H1 (cell line): ENCODE results near the gene FOXN1. TPM values are rescaled to one million over a fixed set of nuclear protein-coding genes. Genes with fewer than 3 reads are reported as not detected.
"Not testable (repeated sequence)": the region's sequence is repeated elsewhere in the genome, so short reads cannot be mapped to it uniquely, and the experiment has no call there.

Experiments
- CTCF ChIA-PET: fragments of 300-600 bp; sonication (Branson Sonifier 250); formaldehyde crosslinking; loops from one replicate; lab custom pipeline; 2021; ENCODE audit not compliant: partially characterized antibody; lab: Charles Lee
- POLR2A ChIA-PET: fragments of 300-600 bp; sonication (Branson Sonifier 250); formaldehyde crosslinking; loops from one replicate; lab custom pipeline; 2021; ENCODE audit warnings: inconsistent platforms; ENCODE audit not compliant: partially characterized antibody; lab: Charles Lee
- DNase-seq, 2 experiments: peaks; one replicate each; pipeline versions ENCODE4 v3.0.0 to v3.0.0-alpha.2; 2010 to 2022; ENCODE audit warnings: low spot score in 2 of 2, low read depth in 1 of 2, mixed read lengths in 1 of 2
- FAIRE-seq: peaks from 2 replicates; lab custom pipeline; 2011; peaks lifted over from hg19 to GRCh38; lab: Jason Lieb, UNC
- H2AFZ ChIP-seq: 2 replicates; pipeline ENCODE4 v1.8.1; 2012; ENCODE audit warnings: low read length, inconsistent platforms
- H2AK5ac ChIP-seq: 2 replicates; pipeline ENCODE4 v1.6.1; 2013; ENCODE audit warnings: low read depth, low read length
- H2BK120ac ChIP-seq: replicated peaks from 2 replicates; pipeline ENCODE3; 2013; ENCODE audit warnings: low read depth, low read length, inconsistent platforms
- H2BK12ac ChIP-seq: 2 replicates; pipeline ENCODE4 v1.6.1; 2013; ENCODE audit warnings: low read depth, low read length
- H2BK15ac ChIP-seq: 2 replicates; pipeline ENCODE4 v1.6.1; 2013; ENCODE audit warnings: low read length
- H2BK20ac ChIP-seq: 2 replicates; pipeline ENCODE4 v1.6.1; 2013; ENCODE audit warnings: low read length
- H2BK5ac ChIP-seq: 2 replicates; pipeline ENCODE4 v1.6.1; 2013; ENCODE audit warnings: low read depth, low read length
- H3K14ac ChIP-seq: 2 replicates; pipeline ENCODE4 v1.6.1; 2013; ENCODE audit warnings: inconsistent platforms; ENCODE audit not compliant: insufficient read length
- H3K18ac ChIP-seq: 2 replicates; pipeline ENCODE4 v1.6.1; 2013; ENCODE audit warnings: low read length; ENCODE audit errors: extremely low read depth
- H3K23ac ChIP-seq: 2 replicates; pipeline ENCODE4 v1.6.1; 2013; ENCODE audit warnings: inconsistent platforms; ENCODE audit not compliant: insufficient read length
- H3K23me2 ChIP-seq: 2 replicates; pipeline ENCODE4 v1.6.1; 2013; ENCODE audit warnings: low read depth, low read length
- H3K27ac ChIP-seq: 2 replicates; pipeline ENCODE4 v1.6.1; 2011; ENCODE audit warnings: low read depth, low read length, inconsistent platforms
- H3K27me3 ChIP-seq, 4 experiments: replicated peaks in 1 of 4; 1 replicate in 1 of 4; 2 replicates in 3 of 4; pipeline versions ENCODE4 v1.6.1 to v1.8.1; 2011 to 2013; ENCODE audit warnings: low read length in 3 of 4, mild to moderate bottlenecking in 3 of 4, inconsistent platforms in 2 of 4, mixed read lengths in 2 of 4, moderate library complexity in 1 of 4; ENCODE audit not compliant: control insufficient read depth in 3 of 4, insufficient read depth in 3 of 4; ENCODE audit errors: extremely low read depth in 1 of 4
- H3K36me3 ChIP-seq, 4 experiments: 2 replicates each; pipeline versions ENCODE4 v1.6.1 to v1.8.1; 2011 to 2013; ENCODE audit warnings: mild to moderate bottlenecking in 4 of 4, low read length in 3 of 4, moderate library complexity in 2 of 4, control low read depth in 1 of 4, inconsistent platforms in 1 of 4; ENCODE audit not compliant: insufficient read depth in 4 of 4, control insufficient read depth in 2 of 4
- H3K4ac ChIP-seq: replicated peaks from 2 replicates; pipeline ENCODE3; 2013; ENCODE audit warnings: low read length, low read depth, mixed read lengths, inconsistent platforms; ENCODE audit not compliant: insufficient read length
- H3K4me1 ChIP-seq, 4 experiments: replicated peaks in 1 of 4; 1 replicate in 1 of 4; 2 replicates in 3 of 4; pipeline versions ENCODE4 v1.6.1 to v1.8.1; 2011 to 2013; ENCODE audit warnings: low read length in 3 of 4, inconsistent platforms in 2 of 4, mixed read lengths in 1 of 4; ENCODE audit not compliant: insufficient read depth in 4 of 4, control insufficient read depth in 3 of 4
- H3K4me2 ChIP-seq, 2 experiments: 2 replicates each; pipeline versions ENCODE4 v1.6.1 to v1.8.1; 2011 to 2013; ENCODE audit warnings: low read depth in 2 of 2, low read length in 2 of 2, control low read depth in 1 of 2, inconsistent platforms in 1 of 2, mild to moderate bottlenecking in 1 of 2; ENCODE audit not compliant: insufficient read depth in 1 of 2
- H3K4me3 ChIP-seq, 4 experiments: fragments of 200-600, 300-600 bp in 1 of 4; sonication (generic), shearing (Covaris generic), sonication (Bioruptor Twin) in 1 of 4; 2 replicates each; pipeline versions ENCODE4 v1.5.1 to v1.8.1; 2011 to 2016; ENCODE audit warnings: low read length in 4 of 4, low read depth in 3 of 4, control low read depth in 2 of 4, inconsistent platforms in 2 of 4, mild to moderate bottlenecking in 2 of 4, mixed read lengths in 1 of 4, moderate library complexity in 1 of 4; ENCODE audit not compliant: insufficient read depth in 2 of 4; ENCODE audit errors: extremely low read depth in 1 of 4
- H3K56ac ChIP-seq: replicated peaks from 2 replicates; pipeline ENCODE3; 2013; ENCODE audit warnings: low read depth, mild to moderate bottlenecking, mixed read lengths, low read length, inconsistent platforms; ENCODE audit not compliant: insufficient read length
- H3K79me1 ChIP-seq: 2 replicates; pipeline ENCODE4 v1.6.1; 2013; ENCODE audit warnings: low read depth, low read length, control low read depth
- H3K79me2 ChIP-seq, 2 experiments: 2 replicates each; pipeline versions ENCODE4 v1.6.1 to v1.8.1; 2012 to 2013; ENCODE audit warnings: low read length in 2 of 2, mild to moderate bottlenecking in 2 of 2, inconsistent platforms in 1 of 2; ENCODE audit not compliant: insufficient read depth in 2 of 2, control insufficient read depth in 1 of 2
- H3K9ac ChIP-seq, 4 experiments: replicated peaks in 1 of 4; 1 replicate in 1 of 4; 2 replicates in 3 of 4; pipeline versions ENCODE4 v1.6.1 to v1.8.1; 2011 to 2013; ENCODE audit warnings: low read depth in 3 of 4, low read length in 3 of 4, control low read depth in 2 of 4, mild to moderate bottlenecking in 2 of 4, moderate library complexity in 2 of 4, inconsistent platforms in 1 of 4; ENCODE audit errors: extremely low read depth in 1 of 4
- H3K9me3 ChIP-seq, 2 experiments: 2 replicates each; pipeline versions ENCODE4 v1.6.1 to v1.8.1; 2012 to 2013; ENCODE audit warnings: mild to moderate bottlenecking in 2 of 2, moderate library complexity in 2 of 2, control low read depth in 1 of 2, inconsistent platforms in 1 of 2, low read depth in 1 of 2, low read length in 1 of 2, mixed read lengths in 1 of 2; ENCODE audit not compliant: insufficient read depth in 2 of 2
- H4K20me1 ChIP-seq, 2 experiments: replicated peaks in 1 of 2; 2 replicates each; pipeline versions ENCODE3 to v1.8.1; 2011 to 2013; ENCODE audit warnings: inconsistent platforms in 2 of 2, low read length in 2 of 2, mild to moderate bottlenecking in 1 of 2; ENCODE audit not compliant: insufficient read depth in 2 of 2, control insufficient read depth in 1 of 2
- H4K5ac ChIP-seq: 2 replicates; pipeline ENCODE4 v1.6.1; 2013; ENCODE audit warnings: low read length, low read depth, mixed read lengths, inconsistent platforms; ENCODE audit not compliant: insufficient read length
- H4K8ac ChIP-seq: 2 replicates; pipeline ENCODE4 v1.8.0; 2013; ENCODE audit warnings: mild to moderate bottlenecking, moderate library complexity, low read length, inconsistent platforms; ENCODE audit not compliant: insufficient read depth; ENCODE audit errors: extremely low read depth
- H4K91ac ChIP-seq: replicated peaks from 2 replicates; pipeline ENCODE3; 2013; ENCODE audit warnings: low read length, mixed read lengths, inconsistent platforms; ENCODE audit not compliant: insufficient read length
- WGBS, 2 experiments: shearing (Covaris generic) in 1 of 2; methylation state at CpG; one replicate each; pipeline versions ENCODE4 v1.1.6 to v1.1.7; 2013 to 2015; ENCODE audit warnings: low lambda C conversion rate in 2 of 2, mixed read lengths in 2 of 2, inconsistent platforms in 1 of 2, low coverage in 1 of 2, missing lambda C conversion rate in 1 of 2; ENCODE audit not compliant: insufficient replicate concordance in 2 of 2, insufficient coverage in 1 of 2, insufficient read length in 1 of 2; ENCODE audit errors: extremely low coverage in 1 of 2, missing lambda C conversion rate in 1 of 2; 5-methylcytosine and 5-hydroxymethylcytosine counted together
- polyA plus RNA-seq, 7 experiments: library from polyadenylated mRNA; depleted of rRNA in 3 of 7; stranded (reverse) in 5 of 7; unstranded in 2 of 7; fragments of >200 nt in 5 of 7; fragments of 200-250 nt in 2 of 7; gene quantifications; 1 replicate in 5 of 7; 2 replicates in 1 of 7; 4 replicates in 1 of 7; pipeline versions ENCODE4 v1.2.1 to v1.2.3, GENCODE V29; 2011 to 2013; ENCODE audit warnings: missing spikeins in 2 of 7, mixed read lengths in 2 of 7
- total RNA-seq: library from RNA; stranded (reverse); fragmentation: NEBNext Ultra II Directional; extraction: Animal tissue kit (Norgen Biotek cat#: 25700); gene quantifications from 2 replicates; pipeline ENCODE4 v1.2.1, GENCODE V29; 2021

Gene FOXN1
- total and polyA plus RNA-seq, 2 of the 8 experiments (the other 6 are each of a cell fraction or from before 2014, with no cell fraction given), result not detected

- H2BK20ac ChIP-seq, H4K91ac ChIP-seq, H3K36me3 ChIP-seq, H4K8ac ChIP-seq, H2BK12ac ChIP-seq, H3K23me2 ChIP-seq, H3K4me1 ChIP-seq, H2BK5ac ChIP-seq, H3K23ac ChIP-seq, H3K18ac ChIP-seq, H2BK120ac ChIP-seq, DNase-seq, H4K20me1 ChIP-seq, H3K14ac ChIP-seq, H3K4me3 ChIP-seq, H3K79me2 ChIP-seq, H3K9me3 ChIP-seq, H3K4me2 ChIP-seq, H2AK5ac ChIP-seq, H3K9ac ChIP-seq, H3K27ac ChIP-seq, H3K4ac ChIP-seq, POLR2A ChIA-PET, H4K5ac ChIP-seq, H3K27me3 ChIP-seq, H3K56ac ChIP-seq, H2AFZ ChIP-seq, FAIRE-seq, H2BK15ac ChIP-seq, H3K79me1 ChIP-seq: not testable (repeated sequence)
- CTCF ChIA-PET, result interaction anchor here (0.7 kb wide), 1 partner anchor 19 kb away, joined by 3 read pairs; no protein-coding TSS in a partner anchor
- WGBS, 2 experiments, result 89% methylated on average over 15 of the region's 20 CpGs; no CpG with 5 or more reads in 1 of the 2 experiments
Measured at GRCh38 chr17:28468033-28468735, 38.0 kb upstream of the FOXN1 start.
